ENCODE measurements around the gene PTGES3.

- no peak for TF ChIP-seq CTCF (conservative IDR thresholded peaks at IDR 0.05)
- TF ChIP-seq EZH2 (IDR thresholded peaks at IDR 0.05; ENCODE audit: low read depth), result no peak
These were observed 56.0 kb downstream of the PTGES3 start for GRCh38 chr12:56631790-56632700.
